Activated naive CD8-positive, alpha-beta T cell treated with anti-CD3 and anti-CD28 coated beads for 36 hours (primary cell): Measurements from ENCODE around the gene CALY. TPM values are rescaled to one million over a fixed set of nuclear protein-coding genes. Genes with fewer than 3 reads are reported as not detected.

Experiments used
- DNase-seq: peaks from one replicate; pipeline ENCODE4 v3.0.0; 2021
- H3K27ac Mint-ChIP-seq: one replicate; pipeline ENCODE4 v1.8.0; 2022; ENCODE audit warnings: mild to moderate bottlenecking, moderate library complexity, mixed read lengths
- H3K27me3 Mint-ChIP-seq: one replicate; pipeline ENCODE4 v1.8.0; 2022; ENCODE audit warnings: mild to moderate bottlenecking, mixed read lengths
- H3K36me3 Mint-ChIP-seq: one replicate; pipeline ENCODE4 v1.8.0; 2021; ENCODE audit warnings: mild to moderate bottlenecking, mixed read lengths
- H3K4me1 Mint-ChIP-seq: one replicate; pipeline ENCODE4 v1.8.0; 2021; ENCODE audit warnings: mixed read lengths
- H3K4me3 Mint-ChIP-seq: one replicate; pipeline ENCODE4 v1.8.0; 2022; ENCODE audit warnings: mild to moderate bottlenecking, moderate library complexity, mixed read lengths
- H3K9me3 Mint-ChIP-seq: one replicate; pipeline ENCODE4 v1.8.0; 2022; ENCODE audit warnings: mixed read lengths
- total RNA-seq, 2 experiments: library from RNA; stranded (reverse); gene quantifications; one replicate each; pipeline ENCODE4 v1.2.3, GENCODE V29; 2021

The CALY gene
- total RNA-seq, 2 experiments from 2014 or later = not detected

DNA sequence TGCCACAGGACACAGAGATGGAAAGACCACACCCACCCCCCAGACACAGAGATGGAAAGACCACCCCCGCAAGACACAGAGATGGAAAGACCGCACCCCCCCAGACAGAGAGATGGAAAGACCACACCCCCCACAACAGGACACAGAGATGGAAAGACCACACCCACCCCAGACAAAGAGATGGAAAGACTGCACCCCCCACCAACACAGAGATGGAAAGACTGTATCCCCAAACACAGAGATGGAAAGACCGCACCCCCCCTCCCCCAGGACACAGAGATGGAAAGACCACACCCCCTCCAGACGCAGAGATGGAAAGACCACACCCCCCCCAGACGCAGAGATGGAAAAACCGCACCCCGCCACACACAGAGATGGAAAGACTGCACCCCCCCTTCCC lies 20.0 kb downstream of the CALY start:
- peaks cover 12% of the 10 kb centered on the region for H3K27me3 Mint-ChIP-seq
- no peaks in the 10 kb centered on the region for H3K9me3 Mint-ChIP-seq
- peaks cover 3% of the 10 kb centered on the region for H3K36me3 Mint-ChIP-seq
- peaks cover 6% of the 10 kb centered on the region for H3K4me1 Mint-ChIP-seq
- DNase-seq = no peak
- no peak overlapping the region for H3K27ac Mint-ChIP-seq
- no peak overlapping the region for H3K4me3 Mint-ChIP-seq

DNA sequence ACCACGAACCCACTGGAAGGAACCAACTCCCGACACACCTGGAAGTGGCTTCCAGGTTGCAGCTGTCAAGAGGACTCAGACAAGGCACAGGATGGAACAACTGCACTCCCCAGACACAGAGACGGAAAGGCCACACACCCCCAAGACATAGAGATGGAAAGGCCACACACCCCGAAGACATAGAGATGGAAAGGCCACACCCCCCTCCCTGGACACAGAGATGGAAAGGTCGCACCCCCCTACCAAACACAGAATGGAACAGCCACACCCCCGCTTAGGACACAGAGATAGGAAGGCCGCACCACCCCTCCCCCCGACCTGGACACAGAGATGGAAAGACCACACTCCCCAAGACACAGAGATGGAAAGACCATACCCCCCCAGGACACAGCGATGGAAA lies 20.4 kb downstream of the CALY start:
- Mint-ChIP-seq H3K4me1 (peaks cover 6% of the 10 kb centered on the region), H3K27ac (no peak overlapping the region), H3K27me3 (peaks cover 12% of the 10 kb centered on the region), H3K4me3 (no peak overlapping the region), H3K9me3 (no peaks in the 10 kb centered on the region), H3K36me3 (peaks cover 3% of the 10 kb centered on the region)
- DNase-seq = no peak

GRCh38 chr10:133315847-133316246 lies 20.8 kb downstream of the CALY start:
- no peak overlapping the region for H3K27ac Mint-ChIP-seq
- peaks cover 12% of the 10 kb centered on the region for H3K27me3 Mint-ChIP-seq
- H3K4me1 Mint-ChIP-seq = peaks cover 6% of the 10 kb centered on the region
- no peaks in the 10 kb centered on the region for H3K9me3 Mint-ChIP-seq
- no peak for DNase-seq
- no peak overlapping the region for H3K4me3 Mint-ChIP-seq
- H3K36me3 Mint-ChIP-seq = peaks cover 3% of the 10 kb centered on the region

GRCh38 chr10:133314911-133315310 lies 21.8 kb downstream of the CALY start:
- Mint-ChIP-seq H3K27me3 (peaks cover 7% of the 10 kb centered on the region), H3K9me3 (no peaks in the 10 kb centered on the region), H3K4me3 (no peak overlapping the region), H3K27ac (no peak overlapping the region), H3K4me1 (peaks cover 6% of the 10 kb centered on the region), H3K36me3 (peaks cover 3% of the 10 kb centered on the region)
- no peak for DNase-seq

DNA sequence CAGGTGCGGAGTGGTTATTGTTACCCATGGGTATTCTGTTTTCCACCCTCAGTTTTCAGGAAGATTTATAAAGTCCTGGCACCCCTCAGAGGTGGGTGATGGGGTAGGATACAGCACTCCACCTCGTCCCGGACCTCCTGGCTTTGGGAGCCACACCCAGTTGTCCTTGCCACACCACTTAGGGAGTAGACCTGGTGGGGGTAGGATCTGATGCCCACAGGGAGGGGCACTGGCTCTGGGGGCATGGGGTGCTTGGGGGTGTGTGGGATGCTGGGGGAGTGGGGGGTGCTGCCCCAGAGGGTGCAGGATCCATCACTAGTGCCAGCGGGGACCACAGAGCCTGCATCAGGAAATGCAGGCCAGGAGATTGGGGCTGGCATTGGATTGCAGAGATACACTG lies 23.5 kb downstream of the CALY start:
- Mint-ChIP-seq H3K4me1 (peaks cover 3% of the 10 kb centered on the region), H3K9me3 (no peaks in the 10 kb centered on the region), H3K4me3 (no peak overlapping the region), H3K36me3 (peaks cover 4% of the 10 kb centered on the region), H3K27ac (no peak overlapping the region), H3K27me3 (no peaks in the 10 kb centered on the region)
- DNase-seq = no peak

- no peak for DNase-seq
These were observed 23.9 kb downstream of the CALY start for GRCh38 chr10:133312769-133313145.

DNA sequence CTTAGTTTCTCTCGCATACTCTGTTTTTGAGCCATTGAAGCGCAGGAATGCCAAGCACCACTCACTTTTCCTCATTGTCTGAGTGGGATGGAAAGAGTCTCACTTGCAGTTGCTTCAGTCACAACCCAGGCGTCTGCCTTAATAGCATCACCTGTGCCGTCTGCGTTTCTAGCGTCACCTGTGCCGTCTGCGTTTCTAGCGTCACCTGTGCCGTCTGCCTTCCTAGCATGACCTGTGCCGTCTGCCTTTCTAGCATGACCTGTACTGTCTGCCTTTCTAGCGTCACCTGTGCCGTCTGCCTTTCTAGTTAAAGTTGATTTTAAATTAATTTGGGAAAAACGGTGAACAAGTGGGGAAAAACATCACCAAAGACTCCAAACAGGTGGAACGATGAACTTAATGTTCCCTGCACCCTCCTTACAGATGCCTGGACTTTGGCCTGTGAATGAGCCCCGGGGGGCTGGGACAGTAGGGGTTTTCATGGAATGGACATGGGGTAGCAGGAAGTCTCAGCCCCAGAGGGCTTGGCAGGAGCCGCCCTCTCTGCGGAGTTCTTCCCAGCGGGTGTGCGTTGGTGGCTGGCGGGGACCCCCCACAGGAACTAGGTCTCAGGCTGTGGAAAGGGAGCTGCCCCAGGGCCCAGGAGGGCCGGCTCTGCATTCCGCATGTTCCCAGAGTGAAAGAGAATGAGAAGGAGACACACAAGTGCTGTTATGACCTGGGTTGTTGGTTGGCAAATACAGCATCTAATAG lies 24.5 kb downstream of the CALY start:
- H3K36me3 Mint-ChIP-seq = peaks cover 5% of the 10 kb centered on the region

More at GRCh38 chr10:133312769-133313145, 23.9 kb downstream of the CALY start:
- H3K36me3 Mint-ChIP-seq = peaks cover 5% of the 10 kb centered on the region
- no peak overlapping the region for H3K27ac Mint-ChIP-seq
- no peak overlapping the region for H3K4me3 Mint-ChIP-seq
- H3K9me3 Mint-ChIP-seq = no peaks in the 10 kb centered on the region
- no peaks in the 10 kb centered on the region for H3K27me3 Mint-ChIP-seq
- H3K4me1 Mint-ChIP-seq = peaks cover 4% of the 10 kb centered on the region

DNA sequence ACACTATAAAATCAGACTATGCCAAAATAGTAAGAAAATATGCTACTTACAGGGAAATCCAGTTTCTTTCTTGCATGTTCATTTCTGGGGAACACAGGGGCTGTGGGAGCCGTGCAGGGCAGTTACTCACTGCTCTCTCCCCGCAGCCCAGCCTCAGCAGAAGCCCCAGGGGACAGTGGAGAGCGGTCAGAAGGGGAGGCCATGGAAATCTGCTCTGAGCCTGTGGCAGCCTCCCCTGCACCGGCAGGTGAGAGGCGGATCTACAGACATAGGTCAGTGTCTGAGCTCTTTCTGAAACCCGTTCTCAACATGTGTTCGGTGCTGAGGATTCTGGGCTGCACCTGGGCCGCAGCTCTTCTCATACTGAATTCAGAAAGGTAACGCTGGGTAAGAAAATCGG lies 25.1 kb downstream of the CALY start:
- Mint-ChIP-seq H3K4me1 (peaks cover 16% of the 10 kb centered on the region), H3K27ac (no peak overlapping the region), H3K36me3 (peaks cover 5% of the 10 kb centered on the region), H3K4me3 (no peak overlapping the region), H3K9me3 (no peaks in the 10 kb centered on the region), H3K27me3 (no peaks in the 10 kb centered on the region)
- no peak for DNase-seq

More for the DNA sequence above, 24.5 kb downstream of the CALY start:
- no peaks in the 10 kb centered on the region for H3K27me3 Mint-ChIP-seq
- H3K4me3 Mint-ChIP-seq = no peak overlapping the region
- no peak overlapping the region for H3K27ac Mint-ChIP-seq
- peaks cover 10% of the 10 kb centered on the region for H3K4me1 Mint-ChIP-seq
- no peak for DNase-seq
- H3K9me3 Mint-ChIP-seq = no peaks in the 10 kb centered on the region

DNA sequence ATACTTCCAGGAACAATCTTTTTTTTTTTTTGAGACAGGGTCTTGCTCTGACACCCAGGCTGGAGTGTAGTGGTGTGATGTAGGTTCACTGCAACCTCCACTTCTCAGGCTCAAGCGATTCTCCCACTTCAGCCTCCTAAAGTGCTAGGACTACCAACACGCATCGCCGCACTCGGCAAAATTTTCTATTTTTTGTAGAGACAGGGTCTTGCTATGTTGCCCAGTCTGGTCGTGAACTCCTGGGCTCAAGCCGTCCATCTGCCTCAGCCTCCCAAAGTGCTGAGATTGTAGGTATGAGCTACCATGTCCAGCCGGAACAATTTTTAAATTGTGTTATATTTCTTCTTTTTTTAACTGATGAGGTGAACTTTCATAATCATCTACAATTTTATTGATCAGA lies 25.9 kb downstream of the CALY start:
- Mint-ChIP-seq H3K4me3 (no peak overlapping the region), H3K4me1 (peaks cover 17% of the 10 kb centered on the region), H3K27me3 (no peaks in the 10 kb centered on the region), H3K9me3 (no peaks in the 10 kb centered on the region), H3K27ac (no peak overlapping the region), H3K36me3 (peaks cover 5% of the 10 kb centered on the region)
- DNase-seq = no peak

DNA sequence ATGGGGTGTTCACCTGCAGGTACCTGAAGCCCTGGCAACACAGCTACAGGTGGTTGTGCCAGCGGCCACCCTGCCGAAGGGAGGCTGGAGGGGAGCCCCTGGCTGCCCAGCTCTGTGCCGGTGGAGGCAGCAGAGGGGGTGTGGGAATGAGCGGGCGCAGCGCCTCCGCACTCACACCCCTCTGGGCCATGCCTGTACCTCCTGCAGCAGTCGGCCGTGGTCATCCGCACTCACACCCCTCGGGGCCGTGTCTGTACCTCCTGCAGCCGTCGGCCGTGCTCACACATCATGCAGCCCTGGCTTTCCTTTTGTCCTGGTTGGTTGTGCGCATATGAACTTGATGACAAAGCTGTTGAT lies 26.3 kb downstream of the CALY start:
- peaks cover 21% of the 10 kb centered on the region for H3K4me1 Mint-ChIP-seq
- H3K36me3 Mint-ChIP-seq = peaks cover 5% of the 10 kb centered on the region
- H3K9me3 Mint-ChIP-seq = no peaks in the 10 kb centered on the region
- no peak overlapping the region for H3K4me3 Mint-ChIP-seq
- no peak for DNase-seq
- no peak overlapping the region for H3K27ac Mint-ChIP-seq
- H3K27me3 Mint-ChIP-seq = no peaks in the 10 kb centered on the region

GRCh38 chr10:133309720-133310398 lies 26.8 kb downstream of the CALY start:
- H3K27me3 Mint-ChIP-seq = no peaks in the 10 kb centered on the region
- peaks cover 26% of the 10 kb centered on the region for H3K4me1 Mint-ChIP-seq
- peak overlapping the region; percentile 42 for H3K27ac Mint-ChIP-seq
- H3K4me3 Mint-ChIP-seq = peak overlapping the region; percentile 77
- H3K9me3 Mint-ChIP-seq = no peaks in the 10 kb centered on the region
- no peak for DNase-seq
- peaks cover 5% of the 10 kb centered on the region for H3K36me3 Mint-ChIP-seq

GRCh38 chr10:133309100-133309719 lies 27.5 kb downstream of the CALY start:
- Mint-ChIP-seq H3K27me3 (no peaks in the 10 kb centered on the region), H3K27ac (peak overlapping the region; percentile 80), H3K4me1 (peaks cover 27% of the 10 kb centered on the region), H3K4me3 (peak overlapping the region; percentile 77), H3K9me3 (no peaks in the 10 kb centered on the region), H3K36me3 (peaks cover 5% of the 10 kb centered on the region)
- peak; percentile 89 for DNase-seq

GRCh38 chr10:133308421-133309099 lies 28.1 kb downstream of the CALY start, which contains the start of the genes TUBGCP2 and ZNF511:
Gene TUBGCP2 (minus strand): TSS chr10:133308872. CDS start chr10:133302941, 5,931 bp downstream.
Gene ZNF511 (plus strand): TSS chr10:133308914. CDS start chr10:133308944, 30 bp downstream.
- Mint-ChIP-seq H3K36me3 (peaks cover 5% of the 10 kb centered on the region), H3K4me3 (peak within 1 kb of the TSS; percentile 97), H3K4me1 (peaks cover 28% of the 10 kb centered on the region), H3K27me3 (no peaks in the 10 kb centered on the region), H3K9me3 (no peaks in the 10 kb centered on the region), H3K27ac (peak within 1 kb of the TSS; percentile 98)
- DNase-seq = peak; percentile 93

GRCh38 chr10:133307776-133308420 lies 28.8 kb downstream of the CALY start:
- peaks cover 5% of the 10 kb centered on the region for H3K36me3 Mint-ChIP-seq
- peak overlapping the region; percentile 98 for H3K27ac Mint-ChIP-seq
- DNase-seq = peak; percentile 81

More at GRCh38 chr10:133307776-133308420, 28.8 kb downstream of the CALY start:
- Mint-ChIP-seq H3K4me3 (peak overlapping the region; percentile 97), H3K27me3 (no peaks in the 10 kb centered on the region), H3K4me1 (peaks cover 28% of the 10 kb centered on the region), H3K9me3 (no peaks in the 10 kb centered on the region)
